Measurements from ENCODE around the gene WNT10A.

WNT10A gene

DNA sequence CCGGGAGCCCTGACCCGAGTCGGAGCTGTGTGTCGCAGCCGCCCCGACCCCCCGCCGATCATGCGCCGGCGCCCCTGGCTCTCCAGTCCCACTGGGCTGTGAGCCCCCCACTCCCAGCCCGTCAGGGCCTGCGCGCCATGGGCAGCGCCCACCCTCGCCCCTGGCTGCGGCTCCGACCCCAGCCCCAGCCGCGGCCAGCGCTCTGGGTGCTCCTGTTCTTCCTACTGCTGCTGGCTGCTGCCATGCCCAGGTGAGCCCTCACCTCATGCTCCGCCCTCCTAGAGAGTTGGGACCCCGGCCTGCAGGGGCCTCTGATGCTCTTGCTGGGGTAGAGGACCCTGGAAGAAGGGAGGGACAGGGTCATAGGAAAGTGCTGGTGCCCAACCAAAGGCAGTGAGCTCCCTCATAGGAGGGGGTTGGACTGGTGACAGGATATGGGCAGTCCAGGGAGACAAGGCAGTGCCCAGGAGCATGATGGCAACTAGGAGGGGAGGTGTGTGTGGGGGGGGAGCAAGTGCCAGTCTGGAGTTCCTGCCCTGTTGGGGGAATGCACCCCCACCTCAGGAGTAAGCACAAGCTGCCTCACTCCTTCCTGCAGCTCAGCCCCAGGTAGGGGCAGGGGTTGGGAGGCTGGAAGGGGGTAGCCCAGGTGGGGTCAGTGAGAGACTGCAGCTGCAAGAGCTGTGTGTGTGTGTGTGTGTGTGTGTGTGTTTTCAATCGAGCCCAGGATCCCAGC is 375 bp downstream of the WNT10A start:
- Histone ChIP-seq H3K27me3 (ENCODE audit: control insufficient read depth, insufficient read depth, low read length) (peaks cover 92% of the 10 kb centered on the region), H3K9me3 (ENCODE audit: control insufficient read depth, insufficient read depth, low read length) (no peaks in the 10 kb centered on the region), H3K36me3 (ENCODE audit: control insufficient read depth, insufficient read depth, low read length) (no peaks in the 10 kb centered on the region), H3K4me3 (ENCODE audit: low read depth, low read length) (peak overlapping the region; percentile 8), H3K9ac (ENCODE audit: low read depth, low read length) (no peak overlapping the region), H3K4me1 (ENCODE audit: control insufficient read depth, insufficient read depth, low read length) (peaks cover 12% of the 10 kb centered on the region)

DNA sequence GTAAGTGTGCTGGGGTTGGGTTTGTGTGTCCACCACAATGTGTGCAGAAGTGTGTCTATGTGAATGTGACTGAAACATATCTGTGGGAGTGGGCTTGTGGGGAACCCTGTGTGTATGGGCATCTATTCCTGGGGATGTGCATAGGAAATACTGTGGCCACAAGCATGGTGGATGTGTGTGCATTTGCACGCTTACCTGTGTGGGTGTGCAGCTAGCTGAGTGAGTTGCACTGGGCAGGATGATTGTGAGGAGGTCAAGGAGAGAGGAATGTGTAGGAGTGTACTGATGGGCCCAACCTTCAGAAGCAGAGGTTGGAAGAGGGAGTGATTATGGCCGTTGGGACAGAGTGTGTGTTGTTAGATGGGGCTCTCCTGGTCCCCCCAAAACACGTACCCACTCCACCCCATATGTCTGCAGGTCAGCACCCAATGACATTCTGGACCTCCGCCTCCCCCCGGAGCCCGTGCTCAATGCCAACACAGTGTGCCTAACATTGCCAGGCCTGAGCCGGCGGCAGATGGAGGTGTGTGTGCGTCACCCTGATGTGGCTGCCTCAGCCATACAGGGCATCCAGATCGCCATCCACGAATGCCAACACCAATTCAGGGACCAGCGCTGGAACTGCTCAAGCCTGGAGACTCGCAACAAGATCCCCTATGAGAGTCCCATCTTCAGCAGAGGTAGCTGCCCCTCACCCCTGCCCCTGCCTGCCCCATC is 1.2 kb downstream of the WNT10A start:
- Histone ChIP-seq H3K36me3 (ENCODE audit: control insufficient read depth, insufficient read depth, low read length) (no peaks in the 10 kb centered on the region), H3K9me3 (ENCODE audit: control insufficient read depth, insufficient read depth, low read length) (no peaks in the 10 kb centered on the region), H3K9ac (ENCODE audit: low read depth, low read length) (no peak overlapping the region), H3K27me3 (ENCODE audit: control insufficient read depth, insufficient read depth, low read length) (peaks cover 91% of the 10 kb centered on the region), H3K4me1 (ENCODE audit: control insufficient read depth, insufficient read depth, low read length) (peaks cover 13% of the 10 kb centered on the region), H3K4me3 (ENCODE audit: low read depth, low read length) (peak overlapping the region; percentile 3)

DNA sequence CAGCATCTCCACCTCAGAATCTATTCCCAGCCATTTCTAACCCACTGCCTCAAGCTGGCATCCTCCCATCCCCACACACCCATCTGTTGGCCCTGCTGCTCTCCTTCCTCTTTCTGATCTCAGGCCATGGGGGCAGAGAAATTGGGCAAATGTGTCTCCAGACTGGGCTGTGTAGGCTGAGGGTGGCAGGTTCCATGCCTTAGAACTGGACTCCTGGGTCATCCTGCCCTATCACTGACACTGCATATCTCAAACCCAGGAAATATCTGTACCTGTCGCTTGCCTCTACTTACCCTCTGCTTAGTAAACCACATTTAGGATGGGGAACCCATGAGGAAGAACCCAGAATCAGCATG is 1.8 kb downstream of the WNT10A start:
- Histone ChIP-seq H3K9me3 (ENCODE audit: control insufficient read depth, insufficient read depth, low read length) (no peaks in the 10 kb centered on the region), H3K9ac (ENCODE audit: low read depth, low read length) (no peak overlapping the region), H3K4me3 (ENCODE audit: low read depth, low read length) (peak overlapping the region; percentile 30), H3K27me3 (ENCODE audit: control insufficient read depth, insufficient read depth, low read length) (peaks cover 91% of the 10 kb centered on the region), H3K36me3 (ENCODE audit: control insufficient read depth, insufficient read depth, low read length) (no peaks in the 10 kb centered on the region), H3K4me1 (ENCODE audit: control insufficient read depth, insufficient read depth, low read length) (peaks cover 13% of the 10 kb centered on the region)

GRCh38 chr2:218882866-218883366 is 2.3 kb downstream of the WNT10A start:
- Histone ChIP-seq H3K9me3 (ENCODE audit: control insufficient read depth, insufficient read depth, low read length) (no peaks in the 10 kb centered on the region), H3K4me1 (ENCODE audit: control insufficient read depth, insufficient read depth, low read length) (peaks cover 11% of the 10 kb centered on the region), H3K36me3 (ENCODE audit: control insufficient read depth, insufficient read depth, low read length) (no peaks in the 10 kb centered on the region), H3K27me3 (ENCODE audit: control insufficient read depth, insufficient read depth, low read length) (peaks cover 91% of the 10 kb centered on the region), H3K4me3 (ENCODE audit: low read depth, low read length) (peak overlapping the region; percentile 13), H3K9ac (ENCODE audit: low read depth, low read length) (no peak overlapping the region)

DNA sequence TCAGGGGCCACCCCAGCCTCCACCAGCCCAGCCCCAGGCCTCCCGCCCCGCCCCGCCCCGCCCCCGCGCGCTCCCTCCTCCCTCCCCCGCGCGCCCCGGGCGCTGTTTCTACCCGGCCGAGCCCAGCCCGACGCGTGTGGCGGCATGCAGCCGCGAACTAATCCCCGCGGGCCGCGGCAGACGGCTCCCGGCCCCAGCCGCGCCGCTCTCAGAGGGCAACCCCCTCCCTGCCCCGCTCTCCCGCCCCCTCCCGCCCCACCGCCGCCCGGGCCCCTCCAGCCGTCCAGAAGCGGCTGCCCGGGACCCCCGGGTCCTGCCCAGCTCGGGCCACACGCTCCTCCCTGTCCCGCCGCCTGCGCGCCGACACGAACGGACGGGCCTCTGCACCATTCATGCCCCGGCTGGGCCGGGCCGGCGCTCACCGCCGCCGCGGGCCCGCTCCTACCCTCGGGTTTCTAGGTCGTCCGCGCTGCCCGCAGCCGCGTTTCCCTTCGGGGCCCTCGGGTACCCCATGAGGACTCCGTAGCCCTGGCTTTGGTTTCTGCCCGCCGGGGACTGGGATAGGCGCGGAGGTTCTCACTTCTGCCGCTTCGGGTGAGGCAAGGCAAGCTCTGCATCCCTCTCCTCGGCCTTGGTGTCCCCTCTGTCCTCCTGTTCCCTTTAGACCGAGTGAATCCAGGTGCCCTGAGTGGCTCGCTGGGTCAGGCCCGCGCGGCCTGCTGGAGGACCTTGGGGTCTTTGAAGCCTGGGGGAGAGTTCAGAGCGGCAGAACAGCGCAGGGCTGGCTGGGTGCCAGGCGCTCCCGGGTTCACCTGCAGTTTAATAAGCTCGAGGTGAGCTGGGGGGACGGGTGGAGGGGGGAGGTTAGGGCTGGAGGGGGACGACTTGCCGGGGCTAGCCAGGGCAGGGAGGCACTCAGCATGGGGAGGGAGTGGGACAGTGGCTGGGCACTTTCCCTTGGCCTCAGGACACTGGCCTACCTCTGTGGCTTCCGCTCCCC is 3.1 kb downstream of the WNT10A start:
- Histone ChIP-seq H3K36me3 (ENCODE audit: control insufficient read depth, insufficient read depth, low read length) (no peaks in the 10 kb centered on the region), H3K27me3 (ENCODE audit: control insufficient read depth, insufficient read depth, low read length) (peaks cover 91% of the 10 kb centered on the region), H3K9ac (ENCODE audit: low read depth, low read length) (no peak overlapping the region), H3K4me3 (ENCODE audit: low read depth, low read length) (peak overlapping the region; percentile 32), H3K4me1 (ENCODE audit: control insufficient read depth, insufficient read depth, low read length) (peaks cover 6% of the 10 kb centered on the region), H3K9me3 (ENCODE audit: control insufficient read depth, insufficient read depth, low read length) (no peaks in the 10 kb centered on the region)

DNA sequence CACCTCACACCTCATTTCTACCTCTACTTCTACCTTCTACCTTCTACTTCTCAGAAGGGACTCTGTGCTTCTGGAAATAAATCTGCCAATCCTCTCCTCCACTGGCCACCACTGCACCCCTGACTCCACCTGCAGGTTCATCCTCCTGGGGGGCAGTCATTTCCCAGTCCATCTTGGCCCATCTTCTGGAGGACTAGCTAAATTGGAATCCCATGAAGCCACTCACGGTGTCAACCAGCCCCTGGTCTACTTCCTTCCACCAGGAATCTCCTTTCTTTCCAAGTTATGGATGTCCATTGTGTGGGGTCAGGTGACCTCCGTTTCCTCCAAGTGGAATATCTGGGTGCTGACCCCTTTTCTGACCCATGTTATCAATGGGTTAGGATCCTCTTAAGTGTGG is 3.9 kb downstream of the WNT10A start:
- peak overlapping the region; percentile 32 for H3K4me3 ChIP-seq (ENCODE audit: low read depth, low read length)
- H3K4me1 ChIP-seq (ENCODE audit: control insufficient read depth, insufficient read depth, low read length), result peaks cover 6% of the 10 kb centered on the region
- peaks cover 91% of the 10 kb centered on the region for H3K27me3 ChIP-seq (ENCODE audit: control insufficient read depth, insufficient read depth, low read length)
- no peaks in the 10 kb centered on the region for H3K9me3 ChIP-seq (ENCODE audit: control insufficient read depth, insufficient read depth, low read length)
- H3K36me3 ChIP-seq (ENCODE audit: control insufficient read depth, insufficient read depth, low read length), result no peaks in the 10 kb centered on the region
- H3K9ac ChIP-seq (ENCODE audit: low read depth, low read length), result no peak overlapping the region

DNA sequence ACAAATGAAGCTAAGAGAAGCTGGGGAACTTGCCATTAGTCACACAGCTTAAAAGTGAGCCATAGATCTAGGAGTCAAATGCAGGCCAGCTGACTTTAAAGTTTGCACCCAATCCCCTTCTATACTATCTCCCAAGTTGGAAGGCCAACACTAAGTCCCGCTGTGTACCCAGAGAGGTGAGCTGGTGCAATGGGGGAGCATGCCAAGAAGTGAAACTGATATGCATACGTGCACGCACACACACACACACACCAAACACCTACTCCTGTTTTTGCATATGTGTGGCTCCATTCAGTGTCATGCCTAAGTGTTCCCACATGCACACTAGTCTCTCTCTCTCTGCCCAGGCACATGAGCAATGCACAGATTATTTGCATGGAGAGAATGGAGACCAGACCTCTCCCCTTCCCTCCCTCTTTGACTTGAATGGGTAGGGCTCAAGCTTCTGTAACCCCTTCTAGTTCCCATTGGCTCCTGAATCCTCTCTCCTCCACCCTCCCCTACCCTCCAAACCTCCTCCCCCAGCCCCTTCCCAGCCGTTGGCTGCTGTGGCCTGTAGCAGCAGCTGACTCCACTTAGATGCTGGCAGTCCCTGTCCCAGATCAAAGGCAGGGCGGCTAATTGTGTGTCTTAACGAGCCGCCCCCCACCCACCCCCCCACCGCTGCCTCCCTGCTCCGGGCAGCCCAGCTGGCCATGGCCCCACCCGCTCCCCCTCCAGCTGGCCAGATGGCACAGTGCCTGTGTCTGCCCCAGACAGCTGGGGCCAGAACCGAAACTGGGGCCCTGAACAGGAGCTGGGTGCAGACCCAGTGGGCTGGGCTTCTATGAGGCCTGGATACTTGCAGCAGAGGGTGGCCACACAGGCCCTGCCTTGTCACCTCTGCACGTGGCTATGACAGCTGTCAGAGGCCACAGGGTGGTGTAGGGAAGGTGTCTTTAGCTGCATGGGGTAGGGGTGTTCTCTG is 5.6 kb downstream of the WNT10A start:
- Histone ChIP-seq H3K4me3 (ENCODE audit: low read depth, low read length) (no peak overlapping the region), H3K27me3 (ENCODE audit: control insufficient read depth, insufficient read depth, low read length) (peaks cover 95% of the 10 kb centered on the region), H3K36me3 (ENCODE audit: control insufficient read depth, insufficient read depth, low read length) (no peaks in the 10 kb centered on the region), H3K9ac (ENCODE audit: low read depth, low read length) (no peak overlapping the region), H3K9me3 (ENCODE audit: control insufficient read depth, insufficient read depth, low read length) (no peaks in the 10 kb centered on the region), H3K4me1 (ENCODE audit: control insufficient read depth, insufficient read depth, low read length) (peaks cover 2% of the 10 kb centered on the region)

DNA sequence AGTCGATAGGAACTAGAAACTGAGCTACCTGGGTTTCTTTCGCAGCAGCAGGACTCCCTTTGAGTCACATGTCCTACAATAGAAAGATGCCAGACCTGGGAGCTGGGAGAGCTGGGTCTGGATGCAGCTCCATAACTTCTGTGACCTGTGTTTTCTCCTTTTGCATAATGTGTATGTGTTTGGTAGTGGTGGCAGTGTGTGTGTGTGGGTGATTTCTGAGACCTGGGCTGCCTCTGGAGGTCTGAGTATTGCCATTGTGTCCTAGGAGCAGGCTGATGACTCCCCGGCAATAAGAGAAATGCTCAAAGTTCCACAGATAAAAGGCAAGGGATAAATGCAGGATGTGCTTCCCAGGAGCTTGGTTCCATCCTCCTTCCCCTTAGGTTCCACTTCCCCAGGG is 6.4 kb downstream of the WNT10A start:
- no peaks in the 10 kb centered on the region for H3K9me3 ChIP-seq (ENCODE audit: control insufficient read depth, insufficient read depth, low read length)
- H3K9ac ChIP-seq (ENCODE audit: low read depth, low read length), result no peak overlapping the region
- no peaks in the 10 kb centered on the region for H3K36me3 ChIP-seq (ENCODE audit: control insufficient read depth, insufficient read depth, low read length)
- no peak overlapping the region for H3K4me3 ChIP-seq (ENCODE audit: low read depth, low read length)
- peaks cover 2% of the 10 kb centered on the region for H3K4me1 ChIP-seq (ENCODE audit: control insufficient read depth, insufficient read depth, low read length)
- peaks cover 95% of the 10 kb centered on the region for H3K27me3 ChIP-seq (ENCODE audit: control insufficient read depth, insufficient read depth, low read length)

DNA sequence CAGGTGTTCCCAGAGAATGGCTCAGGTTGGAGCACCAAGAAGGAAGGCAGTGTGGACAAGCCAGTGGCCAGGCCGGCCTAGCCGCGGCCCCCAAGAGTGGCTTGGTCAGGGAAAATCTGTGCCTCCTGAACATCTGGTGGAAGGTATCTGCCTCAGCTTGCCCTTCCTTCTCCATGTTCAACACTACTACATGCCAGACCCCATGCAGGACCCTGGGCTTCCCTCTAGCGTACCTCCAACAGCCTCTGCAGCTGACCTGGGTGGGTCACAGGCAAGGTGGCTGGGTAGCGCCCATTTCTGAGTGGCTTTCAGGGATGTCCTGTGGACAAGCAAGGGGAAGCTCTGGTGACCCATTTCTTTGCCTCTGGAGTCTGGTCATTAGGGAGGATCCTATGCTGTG is 7.7 kb downstream of the WNT10A start:
- Histone ChIP-seq H3K9ac (ENCODE audit: low read depth, low read length) (no peak overlapping the region), H3K4me3 (ENCODE audit: low read depth, low read length) (no peak overlapping the region), H3K9me3 (ENCODE audit: control insufficient read depth, insufficient read depth, low read length) (no peaks in the 10 kb centered on the region), H3K36me3 (ENCODE audit: control insufficient read depth, insufficient read depth, low read length) (no peaks in the 10 kb centered on the region), H3K27me3 (ENCODE audit: control insufficient read depth, insufficient read depth, low read length) (peaks cover 96% of the 10 kb centered on the region), H3K4me1 (ENCODE audit: control insufficient read depth, insufficient read depth, low read length) (peaks cover 2% of the 10 kb centered on the region)

DNA sequence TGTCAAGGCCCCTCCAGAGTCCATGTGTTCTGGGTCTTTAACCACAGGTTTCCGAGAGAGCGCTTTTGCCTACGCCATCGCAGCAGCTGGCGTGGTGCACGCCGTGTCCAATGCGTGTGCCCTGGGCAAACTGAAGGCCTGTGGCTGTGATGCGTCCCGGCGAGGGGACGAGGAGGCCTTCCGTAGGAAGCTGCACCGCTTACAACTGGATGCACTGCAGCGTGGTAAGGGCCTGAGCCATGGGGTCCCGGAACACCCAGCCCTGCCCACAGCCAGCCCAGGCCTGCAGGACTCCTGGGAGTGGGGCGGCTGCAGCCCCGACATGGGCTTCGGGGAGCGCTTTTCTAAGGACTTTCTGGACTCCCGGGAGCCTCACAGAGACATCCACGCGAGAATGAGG is 9.3 kb downstream of the WNT10A start:
- no peak overlapping the region for H3K9ac ChIP-seq (ENCODE audit: low read depth, low read length)
- H3K27me3 ChIP-seq (ENCODE audit: control insufficient read depth, insufficient read depth, low read length), result peaks cover 99% of the 10 kb centered on the region
- H3K4me1 ChIP-seq (ENCODE audit: control insufficient read depth, insufficient read depth, low read length), result peaks cover 6% of the 10 kb centered on the region
- peak overlapping the region; percentile 13 for H3K4me3 ChIP-seq (ENCODE audit: low read depth, low read length)
- no peaks in the 10 kb centered on the region for H3K36me3 ChIP-seq (ENCODE audit: control insufficient read depth, insufficient read depth, low read length)
- no peaks in the 10 kb centered on the region for H3K9me3 ChIP-seq (ENCODE audit: control insufficient read depth, insufficient read depth, low read length)
